HG02763 (cell line): ENCODE measurements around the gene ARL2BP.
"Not testable (repeated sequence)": the region's sequence is repeated elsewhere in the genome, so short reads cannot be mapped to it uniquely, and the experiment has no call there.

Experiments
- ATAC-seq: cut with Tn5 transposase; IDR thresholded peaks from one replicate; pipeline ENCODE4 v1.9.1; 2021; ENCODE audit warnings: mild to moderate bottlenecking, moderate library complexity; ENCODE audit not compliant: unreplicated experiment

ARL2BP gene

DNA sequence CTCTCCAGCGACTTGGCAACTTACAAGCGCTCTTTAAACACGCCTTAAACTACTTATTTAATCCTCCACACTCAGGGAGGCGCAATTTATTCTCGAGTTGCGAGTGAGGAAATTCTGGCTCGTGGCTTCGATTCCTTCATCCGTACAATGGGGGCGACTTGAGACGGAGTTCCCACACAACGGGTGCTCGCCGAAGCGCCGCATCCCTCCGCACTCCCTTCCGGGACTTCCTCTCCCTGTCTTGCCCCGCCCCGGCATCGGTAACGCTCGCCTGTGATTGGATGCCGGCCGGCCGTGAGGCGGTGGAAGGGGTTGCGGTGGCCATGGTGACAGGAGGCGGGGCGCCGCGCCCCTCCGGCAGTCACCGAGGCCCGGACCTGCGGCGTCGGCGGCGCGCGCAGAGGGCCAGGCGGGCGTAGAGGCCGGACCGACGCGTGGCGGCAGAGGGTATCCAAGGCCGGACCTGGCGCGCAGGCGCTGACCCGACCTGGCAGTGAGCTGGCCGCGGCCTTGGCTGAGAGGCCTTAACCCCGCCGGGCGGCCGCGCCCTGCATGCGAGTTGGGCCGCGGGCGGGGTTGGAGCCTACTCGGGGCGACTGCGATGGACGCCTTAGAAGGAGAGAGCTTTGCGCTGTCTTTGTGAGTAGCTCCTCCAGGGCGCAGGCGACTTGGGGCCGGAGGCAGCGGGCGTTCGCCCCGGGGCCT lies at the start of gene ARL2BP:
Gene ARL2BP (plus strand): TSS at position 493 of the 705 bp plus-strand sequence. CDS start 109 bp downstream, at position 602.
- peak; percentile 97 for ATAC-seq

DNA sequence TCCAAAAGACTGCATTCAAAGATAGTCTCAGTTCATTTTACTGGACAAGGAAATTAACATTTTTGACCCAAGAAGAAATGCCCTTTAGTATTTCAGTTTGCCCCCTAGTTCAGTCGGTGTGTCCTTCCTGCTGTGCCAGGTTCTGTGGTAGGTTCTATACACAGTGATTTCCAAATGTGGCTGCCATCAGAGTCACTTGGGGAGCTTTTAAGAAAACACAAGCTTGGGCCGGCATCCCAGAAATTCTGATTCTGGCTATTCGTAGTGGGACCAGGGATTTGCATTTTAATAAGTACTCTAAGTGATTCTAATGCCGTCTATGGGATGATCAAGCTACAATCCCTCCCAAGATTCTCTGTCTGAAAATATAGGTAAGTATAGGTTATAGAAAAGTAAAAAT lies 48.8 kb upstream of the ARL2BP start:
- no peak for ATAC-seq

DNA sequence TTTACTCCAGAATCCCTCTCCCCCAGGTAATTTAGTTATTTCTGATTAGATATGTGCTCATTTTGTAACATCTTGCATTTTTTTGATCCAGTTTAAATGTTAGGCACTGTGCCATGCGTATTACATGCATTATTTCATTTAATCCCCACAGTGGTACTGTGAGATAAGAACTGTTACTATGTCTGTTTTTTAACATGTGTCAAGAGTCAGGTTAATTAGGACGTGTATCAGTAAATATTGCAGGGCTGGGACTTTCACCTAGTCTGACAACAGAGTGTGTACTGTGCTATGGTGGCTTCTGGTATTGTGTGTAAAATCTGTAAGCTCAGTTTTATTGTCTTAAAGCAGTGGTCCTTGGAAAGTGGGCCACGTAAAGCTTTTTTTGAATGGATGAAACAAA lies 48.3 kb upstream of the ARL2BP start:
- no peak for ATAC-seq

DNA sequence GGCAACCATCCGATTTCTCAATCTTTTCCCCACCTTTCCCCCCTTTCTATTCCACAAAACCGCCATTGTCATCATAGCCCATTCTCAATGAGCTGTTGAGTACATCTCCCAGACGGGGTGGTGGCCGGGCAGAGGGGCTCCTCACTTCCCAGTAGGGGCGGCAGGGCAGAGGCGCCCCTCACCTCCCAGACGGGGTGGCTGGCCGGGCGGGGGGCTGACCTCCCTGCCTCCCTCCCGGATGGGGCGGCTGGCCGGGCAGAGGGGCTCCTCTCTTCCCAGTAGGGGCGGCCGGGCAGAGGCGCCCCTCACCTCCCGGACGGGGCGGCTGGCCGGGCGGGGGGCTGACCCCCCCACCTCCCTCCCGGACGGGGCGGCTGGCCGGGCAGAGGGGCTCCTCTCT lies 44.7 kb upstream of the ARL2BP start:
- not testable (repeated sequence) for ATAC-seq

DNA sequence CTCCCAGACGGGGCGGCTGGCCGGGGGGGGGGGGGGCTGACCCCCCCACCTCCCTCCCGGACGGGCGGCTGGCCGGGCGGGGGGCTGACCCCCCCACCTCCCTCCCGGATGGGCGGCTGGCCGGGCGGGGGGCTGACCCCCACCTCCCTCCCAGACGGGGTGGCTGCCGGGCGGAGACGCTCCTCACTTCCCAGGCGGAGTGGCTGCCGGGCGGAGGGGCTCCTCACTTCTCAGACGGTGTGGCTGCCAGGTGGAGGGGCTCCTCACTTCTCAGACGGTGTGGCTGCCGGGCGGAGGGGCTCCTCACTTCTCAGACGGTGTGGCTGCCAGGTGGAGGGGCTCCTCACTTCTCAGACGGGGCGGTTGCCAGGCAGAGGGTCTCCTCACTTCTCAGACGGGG lies 44.1 kb upstream of the ARL2BP start:
- not testable (repeated sequence) for ATAC-seq

DNA sequence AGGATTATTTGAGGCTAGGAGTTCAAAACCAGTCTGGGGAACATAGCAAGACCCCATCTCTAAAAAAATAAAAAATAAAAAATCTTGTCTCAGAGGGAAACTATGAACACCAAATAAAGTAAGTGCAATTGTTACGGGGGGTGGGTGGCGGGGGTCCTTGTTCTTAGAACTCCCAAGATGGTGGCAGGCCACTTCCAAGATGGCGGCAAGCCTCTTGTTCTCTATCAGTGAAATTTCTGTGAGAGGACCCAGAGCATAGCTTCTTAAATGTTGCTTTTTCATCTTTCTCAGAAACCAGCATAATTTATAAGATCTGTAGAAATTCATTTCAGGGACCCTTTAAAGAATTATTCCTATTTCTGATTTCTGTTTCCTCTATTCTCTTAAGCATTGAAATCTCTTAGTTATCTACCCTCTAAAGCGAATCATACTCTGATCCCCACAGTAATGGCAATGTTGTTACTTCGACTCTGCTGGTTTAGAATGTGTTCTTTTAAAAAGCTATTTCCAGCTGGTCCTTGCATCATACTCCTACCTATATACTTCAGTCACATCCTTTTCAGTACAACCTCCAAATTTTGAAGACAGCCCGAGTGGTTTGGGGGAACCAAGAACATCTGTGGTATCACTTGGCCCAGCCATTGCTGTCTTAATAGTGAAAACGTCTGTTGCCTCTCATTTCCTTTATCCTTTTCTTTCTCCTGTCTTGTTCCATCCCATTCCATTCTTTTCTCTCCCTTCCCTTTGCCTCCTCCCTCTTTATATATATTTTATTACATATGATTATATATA lies 42.8 kb upstream of the ARL2BP start:
- no peak for ATAC-seq

DNA sequence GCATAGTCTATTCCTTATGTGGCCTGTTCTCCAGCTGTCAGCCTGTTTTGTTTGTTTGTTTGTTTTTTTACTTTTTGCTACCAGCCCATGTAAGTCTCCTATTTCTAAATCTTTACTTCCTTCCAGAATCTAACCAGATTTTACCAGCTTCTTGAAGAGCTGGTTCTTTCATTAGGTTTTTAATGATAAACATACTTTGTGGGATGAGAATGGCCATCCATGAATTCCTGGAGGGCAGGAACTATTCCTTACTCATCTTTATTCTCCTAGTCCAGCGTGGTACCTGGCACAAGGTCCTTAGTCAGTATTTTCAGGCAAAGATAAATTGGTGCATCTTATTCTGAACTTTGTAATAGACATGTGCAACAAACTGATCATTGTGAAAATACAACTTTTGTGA lies 41.6 kb upstream of the ARL2BP start:
- ATAC-seq = no peak

DNA sequence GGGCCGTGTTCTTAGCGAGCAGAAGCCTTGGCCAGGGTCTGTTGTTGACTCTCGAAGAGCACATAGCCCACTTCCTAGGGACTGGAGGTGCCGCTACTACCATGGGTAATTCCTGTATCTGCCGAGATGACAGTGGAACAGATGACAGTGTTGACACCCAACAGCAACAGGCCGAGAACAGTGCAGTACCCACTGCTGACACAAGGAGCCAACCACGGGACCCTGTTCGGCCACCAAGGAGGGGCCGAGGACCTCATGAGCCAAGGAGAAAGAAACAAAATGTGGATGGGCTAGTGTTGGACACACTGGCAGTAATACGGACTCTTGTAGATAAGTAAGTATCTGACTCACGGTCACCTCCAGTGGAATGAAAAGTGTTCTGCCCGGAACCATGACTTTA lies 40.4 kb upstream of the ARL2BP start:
- ATAC-seq = no peak

DNA sequence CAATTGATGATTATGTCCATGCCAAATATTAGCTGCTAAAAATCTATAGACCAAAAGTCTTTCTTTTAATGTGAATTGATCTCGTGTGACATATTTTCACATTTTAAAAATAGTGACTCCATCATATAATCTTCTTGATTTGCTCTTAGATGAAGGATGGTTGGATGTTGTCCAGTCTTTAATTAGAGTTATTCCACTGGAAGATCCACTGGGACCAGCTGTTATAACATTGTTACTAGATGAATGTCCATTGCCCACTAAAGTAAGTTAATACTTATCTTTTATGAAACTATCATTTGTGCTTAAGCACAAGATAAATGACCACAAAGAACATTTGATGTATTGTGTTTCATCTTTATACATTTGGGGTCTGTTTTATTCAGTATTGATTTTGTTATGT lies 36.1 kb upstream of the ARL2BP start:
- ATAC-seq = no peak

DNA sequence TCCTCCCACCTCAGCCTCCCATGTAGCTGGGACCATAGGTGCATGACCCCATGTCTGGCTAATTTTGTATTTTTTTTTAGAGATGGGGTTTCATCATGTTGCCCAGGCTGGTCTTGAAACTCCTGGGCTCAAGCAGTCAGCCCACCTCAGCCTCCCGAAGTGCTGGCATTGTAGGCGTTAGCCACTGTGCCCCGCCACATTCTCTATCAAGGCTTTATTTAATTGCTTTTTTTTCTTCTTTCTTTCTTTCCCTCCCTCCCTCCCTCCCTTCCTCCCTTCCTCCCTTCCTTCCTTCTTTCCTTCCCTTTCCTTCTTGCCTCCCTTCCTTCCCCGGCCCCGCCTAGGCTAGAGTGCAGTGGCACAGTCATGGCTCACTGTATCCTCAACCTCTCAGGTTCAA lies 35.3 kb upstream of the ARL2BP start:
- ATAC-seq = no peak

DNA sequence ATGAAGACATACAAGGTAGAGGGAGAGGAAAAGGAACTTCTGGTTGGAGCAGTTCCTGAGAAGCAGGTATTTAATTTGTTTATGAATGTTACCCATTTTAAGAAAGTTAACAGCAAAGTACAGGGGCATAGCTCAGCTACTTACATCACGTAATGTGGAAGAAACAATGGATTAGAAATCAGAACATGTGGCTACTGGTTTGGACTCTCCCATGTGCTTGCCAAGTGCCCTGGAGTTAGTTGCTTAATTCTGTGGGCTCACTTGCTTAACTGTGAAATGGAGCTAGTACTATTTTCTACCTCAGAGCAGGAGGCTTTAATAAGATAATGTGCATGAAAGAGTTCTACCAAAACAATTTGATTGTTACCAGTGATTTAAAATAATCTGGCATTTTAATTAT lies 31.6 kb upstream of the ARL2BP start:
- ATAC-seq = no peak

DNA sequence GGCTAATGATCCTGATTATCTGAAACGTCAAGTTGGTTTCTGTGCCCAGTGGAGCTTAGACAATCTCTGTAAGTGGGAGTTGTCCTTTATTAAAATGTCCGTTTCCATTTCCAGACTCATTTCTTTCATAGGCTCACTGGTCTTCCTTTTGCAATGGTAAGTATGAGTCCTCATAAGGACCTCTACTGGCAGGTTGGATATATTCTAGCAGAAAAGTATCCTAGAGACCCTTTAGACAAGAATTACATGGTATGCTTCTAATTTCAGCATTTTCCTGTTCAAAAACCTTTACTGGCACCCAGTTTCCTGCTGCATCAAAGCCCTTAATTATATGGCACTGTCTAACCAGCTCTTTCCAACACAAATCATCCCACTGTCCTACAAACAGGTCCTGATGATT lies 28.1 kb upstream of the ARL2BP start:
- ATAC-seq = no peak

DNA sequence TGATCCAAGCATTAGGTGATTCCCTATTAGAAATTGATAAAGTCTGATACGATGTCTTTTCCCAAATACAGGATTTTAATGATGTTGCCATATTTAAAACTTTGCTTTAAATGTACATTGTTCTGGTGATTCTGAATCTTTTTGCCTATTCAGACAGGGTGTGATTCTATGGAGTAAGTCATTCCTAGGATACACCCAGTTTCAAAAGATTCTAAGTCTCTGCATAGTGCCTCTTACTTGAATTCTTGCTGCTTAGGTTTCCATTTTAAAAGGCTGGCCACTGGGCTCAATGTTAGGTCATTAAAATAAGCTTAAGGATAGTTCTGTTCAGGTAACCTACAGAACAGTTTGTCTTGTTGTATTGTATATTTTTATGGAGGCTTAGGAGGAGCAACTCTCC lies 22.0 kb upstream of the ARL2BP start:
- ATAC-seq = no peak

DNA sequence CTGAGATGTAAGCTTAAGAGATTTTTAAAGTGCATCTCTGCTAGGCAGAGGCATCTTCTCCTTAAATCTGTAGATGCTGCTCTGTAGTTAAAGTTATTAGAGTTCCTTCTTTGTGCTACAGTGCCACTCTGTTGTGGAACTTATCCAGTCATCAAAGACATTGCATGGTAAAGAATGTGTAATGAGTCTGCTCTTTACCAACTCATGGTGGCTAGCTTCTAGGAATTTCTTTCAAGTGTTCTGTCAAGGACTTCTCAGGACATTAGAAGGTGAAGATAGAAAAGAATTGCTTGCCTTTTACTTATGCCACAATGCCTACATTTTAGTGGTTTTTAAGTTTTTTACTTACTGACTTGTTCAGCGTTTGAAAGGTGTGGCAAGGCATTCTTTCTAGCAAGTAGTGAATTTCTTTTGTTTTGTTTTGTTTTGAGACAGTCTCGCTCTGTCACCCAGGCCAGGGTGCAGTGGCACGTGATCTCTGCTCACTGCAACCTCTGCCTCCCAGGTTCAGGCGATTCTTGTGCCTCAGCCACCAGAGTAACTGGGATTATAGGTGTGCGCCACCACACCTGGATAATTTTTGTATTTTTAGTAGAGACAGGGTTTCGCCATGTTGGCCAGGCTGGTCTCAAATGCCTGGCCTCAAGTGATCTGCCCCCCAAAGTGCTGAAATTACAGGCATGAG lies 20.3 kb upstream of the ARL2BP start:
- no peak for ATAC-seq

DNA sequence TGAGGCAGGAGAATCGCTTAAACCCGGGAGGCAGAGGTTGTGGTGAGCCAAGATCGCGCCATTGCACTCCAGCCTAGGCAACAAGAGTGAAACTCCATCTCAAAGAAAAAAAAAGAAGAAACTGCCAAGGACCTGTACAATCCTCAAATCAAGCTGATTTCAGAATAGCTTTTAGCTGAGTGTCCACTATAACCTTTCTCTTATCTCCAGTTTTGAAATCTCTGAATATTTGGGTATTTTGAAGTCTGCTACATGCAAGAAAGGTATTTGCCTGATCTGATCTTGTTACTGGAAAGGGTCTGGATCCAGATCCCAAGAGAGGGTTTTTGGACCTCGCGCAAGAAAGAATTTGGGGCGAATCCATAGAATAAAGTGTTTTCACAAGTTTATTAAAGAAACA lies 19.1 kb upstream of the ARL2BP start:
- no peak for ATAC-seq

DNA sequence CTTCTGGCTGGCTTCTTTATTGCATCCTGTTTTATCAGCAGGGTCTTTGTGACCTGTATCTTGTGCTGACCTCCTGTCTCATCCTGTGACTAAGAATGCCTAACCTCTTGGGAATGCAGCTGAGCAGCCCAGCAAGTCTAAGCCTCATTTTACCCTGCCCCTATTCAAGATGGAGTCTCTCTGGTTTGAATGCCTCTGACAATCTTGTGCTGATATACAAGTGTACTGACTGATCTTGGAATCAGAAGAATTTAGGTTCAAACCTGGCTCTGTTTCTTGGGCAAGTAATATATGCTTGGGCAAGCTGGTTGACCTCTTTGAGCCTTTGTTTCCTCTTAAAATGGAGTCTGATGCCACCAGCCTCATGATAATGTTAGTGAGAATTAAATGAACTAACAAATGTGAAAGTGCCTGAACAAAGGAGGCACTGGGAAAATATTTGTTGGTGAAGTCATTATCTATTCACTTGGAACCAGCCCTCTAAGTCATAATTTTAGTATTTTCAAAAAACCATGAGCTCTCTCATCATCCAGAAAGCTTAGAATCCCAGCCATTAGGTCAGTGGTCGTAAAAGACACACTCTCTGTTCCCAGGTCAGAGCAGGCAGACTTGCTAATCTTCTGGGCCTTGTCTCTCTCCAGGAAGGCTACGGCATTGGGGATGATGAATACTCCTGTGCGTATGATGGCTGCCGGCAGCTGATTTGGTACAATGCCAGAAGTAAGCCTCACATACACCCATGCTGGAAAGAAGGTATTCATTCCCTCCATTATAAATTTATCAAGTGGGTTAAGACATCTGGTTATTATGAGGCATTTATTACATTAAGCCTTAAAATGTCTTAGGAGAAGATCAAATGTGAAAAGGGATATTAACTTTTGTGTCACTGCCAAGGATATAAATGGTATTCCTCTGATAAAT lies 18.1 kb upstream of the ARL2BP start:
- no peak for ATAC-seq

DNA sequence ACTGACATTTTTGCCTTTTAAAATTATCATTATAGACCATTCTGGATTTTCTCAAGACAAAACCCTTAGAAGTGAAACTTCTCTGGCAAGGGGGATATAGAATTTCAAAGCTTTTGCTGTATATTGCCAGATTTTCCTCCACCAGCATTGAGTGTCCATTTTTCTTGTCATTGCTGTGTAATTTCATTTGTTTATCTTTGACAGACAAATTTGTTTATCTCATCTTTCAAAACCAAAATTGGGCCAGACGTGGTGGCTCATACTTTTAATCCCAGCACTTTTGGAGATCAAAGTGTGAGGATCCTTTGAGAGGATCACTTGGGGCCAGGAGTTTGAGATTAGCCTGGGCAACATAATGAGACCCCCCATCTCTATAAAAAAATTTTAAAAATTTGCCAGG lies 16.0 kb upstream of the ARL2BP start:
- ATAC-seq = no peak

DNA sequence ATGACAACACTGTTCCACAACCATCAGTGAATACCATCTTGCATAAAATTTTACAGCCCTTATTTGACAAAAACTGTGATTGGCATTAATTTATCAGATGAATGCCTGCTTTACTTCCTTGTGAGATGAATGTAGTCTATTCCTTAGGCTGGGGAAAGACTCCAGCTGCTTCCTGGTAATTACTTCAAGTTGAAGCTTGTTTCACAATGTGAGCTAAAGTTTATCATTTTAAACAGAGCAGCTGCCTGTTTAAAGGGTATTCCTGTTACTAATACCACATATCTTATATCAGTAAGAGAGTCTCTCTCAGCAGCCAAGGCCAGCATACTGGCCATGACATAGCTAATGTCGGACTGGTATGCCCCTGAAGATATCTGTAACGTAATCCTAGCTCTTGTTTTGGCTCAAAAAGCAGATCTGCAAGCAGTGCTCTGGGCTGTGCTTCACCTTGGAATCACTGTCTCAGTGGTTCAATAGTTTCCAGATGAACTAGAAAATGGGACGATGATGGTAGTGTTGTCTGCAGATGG lies 13.2 kb upstream of the ARL2BP start:
- ATAC-seq = no peak

DNA sequence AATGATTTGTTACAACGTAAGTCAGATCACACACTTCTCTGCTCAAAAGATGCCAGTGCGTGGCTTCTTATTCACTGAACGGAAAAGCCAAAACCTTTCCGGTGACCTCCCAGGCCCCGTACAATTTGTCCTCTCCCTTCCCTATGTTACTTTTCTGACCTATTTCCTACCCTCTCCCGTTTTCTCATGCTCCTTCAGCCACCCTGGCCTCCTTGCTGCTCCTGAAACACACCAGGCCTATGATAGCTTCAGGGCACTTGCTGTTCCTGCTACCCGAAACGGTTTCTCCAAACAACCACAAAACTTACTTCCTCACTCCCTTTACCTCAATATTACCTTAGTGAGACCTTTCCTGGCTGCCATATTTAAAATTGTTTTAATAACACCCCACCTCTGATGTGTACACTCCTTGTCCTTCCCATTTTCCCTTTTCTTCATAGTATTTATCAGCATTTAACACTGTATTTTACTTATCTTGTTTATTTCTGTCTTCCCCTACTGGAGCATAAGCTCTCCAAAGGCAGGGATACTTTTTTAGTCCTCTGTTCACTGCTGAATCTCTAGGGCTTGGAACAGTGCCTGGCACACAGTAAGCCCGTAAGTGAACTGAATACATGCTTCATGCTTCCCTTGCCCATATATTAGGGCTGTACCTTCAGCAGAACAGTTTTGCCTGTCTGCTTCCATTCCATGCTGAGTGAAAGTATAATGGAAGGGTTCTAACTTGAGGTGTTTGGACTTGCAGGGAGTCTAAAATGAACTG lies 10.9 kb upstream of the ARL2BP start:
- no peak for ATAC-seq

DNA sequence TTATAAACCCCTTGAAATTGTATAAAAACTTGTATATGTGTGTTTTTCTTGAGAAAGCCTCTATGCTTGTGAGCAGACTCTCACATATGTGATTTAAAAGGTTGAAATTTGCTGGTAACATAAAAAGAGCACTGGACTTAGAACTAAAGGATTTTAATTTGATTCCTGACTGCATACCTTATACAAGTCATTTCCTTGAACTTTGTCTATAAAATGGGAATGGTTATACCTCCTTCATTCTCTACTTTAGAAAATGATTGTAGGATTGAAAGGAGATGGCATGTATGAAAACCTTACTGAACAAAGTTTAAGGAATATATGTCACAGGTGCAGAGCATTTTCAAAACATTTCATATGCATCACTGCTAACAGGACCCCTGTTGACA lies 10.4 kb upstream of the ARL2BP start:
- no peak for ATAC-seq
